ENCODE measurements around the gene DDR2. TPM values are rescaled to one million over a fixed set of nuclear protein-coding genes. Genes with fewer than 3 reads are reported as not detected.

The DDR2 gene
- total RNA-seq, 1 experiment from 2014 or later = 0.52 TPM

- H3K23ac ChIP-seq (ENCODE audit: insufficient read length, low read depth, low read length) = no peak overlapping the region
- H3K4me1 Mint-ChIP-seq = 0 out of 4 replicates have a peak, but pooled peaks cover 0 to 3% of the 10 kb centered on the region in 2 experiments
- H3K79me1 ChIP-seq (ENCODE audit: insufficient read depth, low read depth, low read length, poor library complexity, severe bottlenecking) = no peaks in the 10 kb centered on the region
- no peak overlapping the region for H3K14ac ChIP-seq (ENCODE audit: insufficient read depth, low read length)
- no peak overlapping the region for H3K56ac ChIP-seq (ENCODE audit: insufficient read length, low read depth, low read length)
- H3K27me3 ChIP-seq (ENCODE audit: insufficient read depth, low read length) = no peaks in the 10 kb centered on the region
- TF ChIP-seq CTCF (conservative IDR thresholded peaks at IDR 0.05) = no peak
- no peaks in the 10 kb centered on the region for H3K9me3 Mint-ChIP-seq
- H2BK5ac ChIP-seq (ENCODE audit: insufficient read length, low read length) = no peak overlapping the region
- H3K79me2 ChIP-seq (ENCODE audit: insufficient read depth, low read length) = no peaks in the 10 kb centered on the region
- no peaks in the 10 kb centered on the region for H3K9me3 ChIP-seq (ENCODE audit: control insufficient read depth, low read depth, low read length)
- no peak overlapping the region for H3K4ac ChIP-seq (ENCODE audit: low read depth, low read length)
- no peak overlapping the region for H3K27ac Mint-ChIP-seq
- no peak overlapping the region for H2AK5ac ChIP-seq (ENCODE audit: insufficient read length, low read length)
- H2BK20ac ChIP-seq (ENCODE audit: low read depth, low read length, poor library complexity, severe bottlenecking) = no peak overlapping the region
- H3T11ph ChIP-seq (ENCODE audit: low read length) = no peak overlapping the region
- H3K4me3 Mint-ChIP-seq = no peak overlapping the region
- no peak overlapping the region for H3K9ac ChIP-seq (ENCODE audit: extremely low read depth, insufficient read length, low read length)
- no peak for DNase-seq
- H2AFZ ChIP-seq (ENCODE audit: low read length) = no peak overlapping the region
- H3K23me2 ChIP-seq (ENCODE audit: insufficient read length, low read depth, low read length, poor library complexity, severe bottlenecking) = no peaks in the 10 kb centered on the region
- no peak overlapping the region for H3K27ac ChIP-seq (ENCODE audit: insufficient read length, low read depth, low read length)
- no peak overlapping the region for H2BK120ac ChIP-seq (ENCODE audit: low read depth, low read length, poor library complexity, severe bottlenecking)
- no peak overlapping the region for H2BK15ac ChIP-seq (ENCODE audit: low read depth, low read length)
- H3K4me1 ChIP-seq (ENCODE audit: insufficient read depth, low read length) = no peaks in the 10 kb centered on the region
- H4K20me1 ChIP-seq (ENCODE audit: control insufficient read depth, insufficient read depth, insufficient read length) = no peaks in the 10 kb centered on the region
- no peak overlapping the region for H4K5ac ChIP-seq (ENCODE audit: insufficient read length, low read depth, low read length)
- H3K36me3 Mint-ChIP-seq (ENCODE audit: insufficient read depth in 1 of 3, low read depth in 3 of 3) = no peaks in the 10 kb centered on the region
- no peak overlapping the region for H4K91ac ChIP-seq (ENCODE audit: insufficient read length, low read depth, low read length)
- H3K27me3 Mint-ChIP-seq (ENCODE audit: low read depth) = peaks cover 5% of the 10 kb centered on the region; the same call in 1 of the 2 replicates
- no CpG with 5 or more reads among the region's 4 CpGs for WGBS (ENCODE audit: extremely low coverage, insufficient read length, low lambda C conversion rate)
- no peak overlapping the region for H4K8ac ChIP-seq (replicated peaks; ENCODE audit: insufficient read length, low read depth, low read length)
- no peak overlapping the region for H3K4me2 ChIP-seq (ENCODE audit: insufficient read depth, insufficient read length, low read length)
- no peak overlapping the region for H3K18ac ChIP-seq (ENCODE audit: insufficient read length, low read depth, low read length)
- H2BK12ac ChIP-seq (ENCODE audit: insufficient read length, low read depth, low read length) = no peak overlapping the region
Measured at GRCh38 chr1:162661336-162661735, 29.1 kb downstream of the DDR2 start.
